Thoracic aorta (tissue), 2 donors: ENCODE data around the gene APOC3. TPM values are rescaled to one million over a fixed set of nuclear protein-coding genes. Genes with fewer than 3 reads are reported as not detected.

Experiments
- ATAC-seq: fragments of 150-250 bp; one replicate; pipeline ENCODE4 v1.8.0; 2017; ENCODE audit warnings: low read depth; ENCODE audit not compliant: insufficient number of reproducible peaks, low FRiP score
- DNase-seq: peaks from one replicate; pipeline ENCODE4 v3.0.0-alpha.2; 2020; ENCODE audit warnings: low spot score
- H3K27ac ChIP-seq, 2 donors: fragments of 200-600 bp; sonication (generic); 1 replicate in 1 of 2; 2 replicates in 1 of 2; pipeline ENCODE4 v1.5.1; 2016; ENCODE audit warnings: mild to moderate bottlenecking in 2 of 2, moderate library complexity in 2 of 2
- H3K27me3 ChIP-seq: fragments of 200-600 bp; sonication (generic); replicated peaks from 2 replicates; pipeline ENCODE4 v1.6.0; 2016; ENCODE audit warnings: mild to moderate bottlenecking; ENCODE audit not compliant: insufficient read depth
- H3K36me3 ChIP-seq: fragments of 200-600 bp; sonication (generic); one replicate; pipeline ENCODE4 v1.5.1; 2016
- H3K4me1 ChIP-seq, 2 donors: fragments of 200-600 bp; sonication (generic); 1 replicate in 1 of 2; 2 replicates in 1 of 2; pipeline versions ENCODE4 v1.5.1 to v1.6.0; 2016; ENCODE audit warnings: low read depth in 2 of 2, mild to moderate bottlenecking in 1 of 2; ENCODE audit not compliant: control insufficient read depth in 1 of 2
- H3K4me3 ChIP-seq: fragments of 200-600 bp; sonication (generic); 2 replicates; pipeline ENCODE4 v1.5.1; 2016; ENCODE audit warnings: mild to moderate bottlenecking
- H3K9me3 ChIP-seq: fragments of 200-600 bp; sonication (generic); 2 replicates; pipeline ENCODE4 v1.5.1; 2016
- CTCF ChIP-seq: fragments of 200-600 bp; sonication (generic); IDR thresholded peaks from one replicate; pipeline ENCODE4 v1.5.1; 2019; ENCODE audit warnings: antibody characterized with exemption
- total RNA-seq, 2 donors: library from RNA; depleted of rRNA; stranded (reverse); fragments of >200 nt; gene quantifications; one replicate each; pipeline versions ENCODE4 v1.1.0 to v1.2.3, GENCODE V29; 2016

Gene APOC3
- total RNA-seq, 2 donors from 2014 or later, result not detected

- Histone ChIP-seq H3K27ac (no peak within 1 kb of the TSS), H3K36me3 (no peaks in the 10 kb centered on the region), H3K9me3 (no peaks in the 10 kb centered on the region), H3K4me1 (peaks cover 10 to 17% of the 10 kb centered on the region in 2 donors), H3K27me3 (no peaks in the 10 kb centered on the region), H3K4me3 (no peak within 1 kb of the TSS)
- no peak for DNase-seq
- no peak for ATAC-seq
- no peak for TF ChIP-seq CTCF
Observed at GRCh38 chr11:116837231-116838091, 7.8 kb downstream of the APOC3 start, which contains the start of gene APOA1. TSS of gene APOA1 (minus strand) at chr11:116837622. CDS start at chr11:116837387, 235 bp downstream.

- no peak overlapping the region for H3K4me3 ChIP-seq
- TF ChIP-seq CTCF, result no peak
- no peak for ATAC-seq
- DNase-seq, result no peak
- H3K4me1 ChIP-seq, result peaks cover 10 to 17% of the 10 kb centered on the region in 2 donors
- no peak overlapping the region for H3K27ac ChIP-seq
- H3K9me3 ChIP-seq, result no peaks in the 10 kb centered on the region
- H3K36me3 ChIP-seq, result peaks cover 2% of the 10 kb centered on the region
- H3K27me3 ChIP-seq, result no peaks in the 10 kb centered on the region
Observed at GRCh38 chr11:116838321-116839084, 8.8 kb downstream of the APOC3 start.

- TF ChIP-seq CTCF, result no peak
- H3K4me3 ChIP-seq, result no peak overlapping the region
- no peaks in the 10 kb centered on the region for H3K9me3 ChIP-seq
- ATAC-seq (no peak), DNase-seq (no peak)
- no peak overlapping the region for H3K27ac ChIP-seq
- peaks cover 3 to 9% of the 10 kb centered on the region in 2 donors for H3K4me1 ChIP-seq
- peaks cover 8% of the 10 kb centered on the region for H3K36me3 ChIP-seq
- H3K27me3 ChIP-seq, result no peaks in the 10 kb centered on the region
Observed at GRCh38 chr11:116840224-116840745, 10.6 kb downstream of the APOC3 start.

GRCh38 chr11:116840746-116841296 is 11.1 kb downstream of the APOC3 start:
- no peak for DNase-seq
- Histone ChIP-seq H3K4me1 (peaks cover 0 to 6% of the 10 kb centered on the region in 2 donors), H3K27ac (no peak overlapping the region), H3K9me3 (no peaks in the 10 kb centered on the region), H3K36me3 (peaks cover 9% of the 10 kb centered on the region), H3K27me3 (no peaks in the 10 kb centered on the region), H3K4me3 (no peak overlapping the region)
- no peak for TF ChIP-seq CTCF
- ATAC-seq, result no peak

GRCh38 chr11:116842117-116842516 is 12.4 kb downstream of the APOC3 start:
- Histone ChIP-seq H3K36me3 (peaks cover 21% of the 10 kb centered on the region), H3K4me3 (no peak overlapping the region), H3K9me3 (no peaks in the 10 kb centered on the region), H3K27me3 (no peaks in the 10 kb centered on the region), H3K4me1 (no peaks in the 10 kb centered on the region), H3K27ac (no peak overlapping the region)
- no peak for DNase-seq
- no peak for ATAC-seq
- no peak for TF ChIP-seq CTCF
